Measurements from ENCODE around the gene LHFPL6.

The LHFPL6 gene

GRCh38 chr13:39590466-39591036 lies 12.4 kb downstream of the LHFPL6 start:
- DNase-seq (ENCODE audit: low read depth) = no peak

GRCh38 chr13:39588384-39588783 lies 14.6 kb downstream of the LHFPL6 start:
- DNase-seq (ENCODE audit: low read depth) = no peak

GRCh38 chr13:39587939-39588338 lies 15.1 kb downstream of the LHFPL6 start:
- DNase-seq (ENCODE audit: low read depth) = no peak

- no peak for DNase-seq (ENCODE audit: low read depth)
Observed at GRCh38 chr13:39586958-39587605, 15.9 kb downstream of the LHFPL6 start.

- DNase-seq (ENCODE audit: low read depth) = no peak
Observed at GRCh38 chr13:39586151-39586550, 16.8 kb downstream of the LHFPL6 start.

- no peak for DNase-seq (ENCODE audit: low read depth)
Observed at GRCh38 chr13:39585219-39585618, 17.8 kb downstream of the LHFPL6 start.

GRCh38 chr13:39580881-39581575 lies 22.0 kb downstream of the LHFPL6 start:
- DNase-seq (ENCODE audit: low read depth) = no peak

- DNase-seq (ENCODE audit: low read depth) = no peak
Observed at GRCh38 chr13:39578821-39579291, 24.1 kb downstream of the LHFPL6 start.

- DNase-seq (ENCODE audit: low read depth) = no peak
Observed at GRCh38 chr13:39577838-39578491, 25.0 kb downstream of the LHFPL6 start.

GRCh38 chr13:39577203-39577602 lies 25.8 kb downstream of the LHFPL6 start:
- no peak for DNase-seq (ENCODE audit: low read depth)

- no peak for DNase-seq (ENCODE audit: low read depth)
Observed at GRCh38 chr13:39575641-39576238, 27.3 kb downstream of the LHFPL6 start.

- no peak for DNase-seq (ENCODE audit: low read depth)
Observed at GRCh38 chr13:39571502-39572092, 31.4 kb downstream of the LHFPL6 start.

- DNase-seq (ENCODE audit: low read depth) = no peak
Observed at GRCh38 chr13:39567569-39567968, 35.4 kb downstream of the LHFPL6 start.

GRCh38 chr13:39566216-39566869 lies 36.6 kb downstream of the LHFPL6 start:
- no peak for DNase-seq (ENCODE audit: low read depth)

- peak; percentile 78 for DNase-seq (ENCODE audit: low read depth)
Observed at GRCh38 chr13:39565036-39565949, 37.7 kb downstream of the LHFPL6 start.

GRCh38 chr13:39563470-39563735 lies 39.6 kb downstream of the LHFPL6 start:
- DNase-seq (ENCODE audit: low read depth) = no peak

- DNase-seq (ENCODE audit: low read depth) = no peak
Observed at GRCh38 chr13:39561971-39562370, 41.0 kb downstream of the LHFPL6 start.

- DNase-seq (ENCODE audit: low read depth) = no peak
Observed at GRCh38 chr13:39559847-39560246, 43.1 kb downstream of the LHFPL6 start.

- DNase-seq (ENCODE audit: low read depth) = no peak
Observed at GRCh38 chr13:39557285-39557955, 45.6 kb downstream of the LHFPL6 start.

GRCh38 chr13:39556866-39557265 lies 46.1 kb downstream of the LHFPL6 start:
- no peak for DNase-seq (ENCODE audit: low read depth)

Measured in HS-27A (cell line).